Hepatic stellate cell (primary cell): ENCODE measurements around the gene NBL1.
A peak's percentile ranks its signal among the peaks of the same experiment; 100 is the strongest.

Experiments
- DNase-seq: peaks from one replicate; pipeline ENCODE4 v3.0.0; 2011; ENCODE audit warnings: low spot score

The NBL1 gene

DNA sequence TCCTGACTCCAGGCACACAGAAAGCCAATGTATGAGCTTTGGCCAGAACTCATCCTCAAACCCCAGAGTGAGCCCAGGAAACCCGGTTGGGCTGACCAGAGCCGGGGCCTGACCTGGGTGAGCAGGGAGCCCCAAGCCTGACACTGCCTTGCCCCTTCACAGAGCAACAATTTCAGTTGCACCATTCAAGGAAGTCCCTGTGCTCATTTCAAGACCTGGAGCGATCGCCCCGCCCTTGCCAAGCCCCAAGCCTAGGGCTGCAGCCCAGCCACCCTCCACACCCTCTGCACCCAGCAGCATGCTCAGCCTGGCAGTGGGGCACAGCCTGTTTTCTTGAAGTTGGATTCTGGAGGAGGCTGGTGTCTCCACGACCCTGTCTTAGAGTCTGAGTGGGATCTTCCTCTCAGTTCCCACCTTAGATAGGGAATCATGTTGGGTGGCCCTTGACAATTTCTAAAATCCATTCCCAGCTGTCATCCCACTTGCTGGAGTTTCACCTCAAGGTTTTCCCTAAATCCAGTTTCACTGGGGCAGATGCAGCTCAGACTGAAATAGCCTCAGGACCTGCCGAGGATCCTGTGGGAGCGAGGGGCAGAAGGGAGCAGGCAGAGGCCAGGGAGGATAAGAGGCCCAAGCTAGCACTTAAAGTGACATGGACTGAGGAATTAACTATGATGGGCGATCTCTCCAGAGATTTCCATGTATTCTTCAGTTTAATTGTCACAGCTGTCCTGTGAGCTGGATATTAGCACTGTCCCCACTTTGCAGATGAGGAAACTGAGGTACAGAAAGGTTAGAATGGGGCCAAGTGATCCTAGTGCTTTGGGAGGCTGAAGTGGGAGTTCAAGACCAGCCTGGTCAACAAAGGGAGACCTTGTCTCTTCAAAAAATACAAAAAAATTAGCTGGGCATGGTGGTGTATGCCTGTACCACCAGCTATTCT is 2.5 kb downstream of the NBL1 start:
- no peak for DNase-seq

DNA sequence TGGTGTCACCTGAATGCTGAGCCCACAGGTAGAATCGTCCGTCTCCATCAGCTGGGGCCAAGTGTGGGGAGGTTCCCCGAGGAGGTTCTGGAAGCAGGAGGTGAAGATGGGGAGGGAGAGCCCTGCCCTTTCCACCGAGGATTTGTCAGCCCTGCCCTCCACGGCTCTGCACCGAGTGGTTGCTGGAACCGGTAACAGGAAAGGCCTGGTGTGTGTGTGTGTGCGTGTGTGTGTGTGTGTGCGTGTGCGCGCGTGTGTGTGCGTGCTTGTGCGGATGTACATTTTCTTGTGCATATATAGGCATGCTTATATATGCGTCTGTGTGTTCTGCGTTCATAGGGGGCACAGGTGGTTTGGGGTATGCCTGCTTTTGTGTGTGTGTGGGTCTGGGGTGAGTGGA is 3.5 kb downstream of the NBL1 start:
- DNase-seq: no peak

DNA sequence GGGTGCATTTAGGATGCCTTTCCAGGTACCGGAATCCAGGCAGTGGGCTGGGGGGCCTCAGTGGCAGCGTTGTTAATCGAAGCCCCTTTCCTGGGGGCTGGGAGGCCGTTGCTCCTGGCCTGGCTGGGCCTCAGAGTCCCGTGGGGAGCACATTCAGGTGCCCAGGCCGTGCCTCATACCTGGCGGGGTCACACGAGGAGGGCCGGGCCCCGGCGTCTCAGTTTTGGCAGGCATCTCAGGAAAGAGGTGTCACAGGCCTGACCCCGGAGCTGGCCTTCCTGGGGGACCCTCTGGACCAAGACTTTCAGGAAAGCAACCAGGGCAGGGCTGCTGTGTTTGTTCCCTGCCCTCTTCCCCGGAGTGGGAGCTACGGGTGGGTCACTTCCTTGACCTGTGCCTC is 4.1 kb downstream of the NBL1 start:
- DNase-seq: no peak

DNA sequence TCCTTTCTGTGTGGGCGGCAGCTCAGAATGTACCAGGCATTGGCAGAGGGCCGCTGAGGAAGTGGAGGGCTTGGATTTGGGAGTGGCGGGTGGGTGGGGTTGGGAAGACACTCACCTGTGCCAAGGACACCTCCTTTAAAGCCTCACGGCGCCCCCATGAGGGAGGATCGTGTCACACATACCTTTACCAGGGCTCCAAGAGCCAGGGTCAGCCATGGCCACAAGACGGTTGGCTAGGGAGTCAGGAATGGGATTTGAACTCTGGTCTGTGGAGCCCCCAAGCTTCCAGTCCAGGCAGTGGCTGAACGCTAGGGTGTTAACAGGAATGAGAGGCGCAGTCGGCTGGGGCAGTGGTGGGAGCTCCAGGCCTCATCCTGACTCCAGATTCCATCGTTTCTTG is 4.6 kb downstream of the NBL1 start:
- no peak for DNase-seq

DNA sequence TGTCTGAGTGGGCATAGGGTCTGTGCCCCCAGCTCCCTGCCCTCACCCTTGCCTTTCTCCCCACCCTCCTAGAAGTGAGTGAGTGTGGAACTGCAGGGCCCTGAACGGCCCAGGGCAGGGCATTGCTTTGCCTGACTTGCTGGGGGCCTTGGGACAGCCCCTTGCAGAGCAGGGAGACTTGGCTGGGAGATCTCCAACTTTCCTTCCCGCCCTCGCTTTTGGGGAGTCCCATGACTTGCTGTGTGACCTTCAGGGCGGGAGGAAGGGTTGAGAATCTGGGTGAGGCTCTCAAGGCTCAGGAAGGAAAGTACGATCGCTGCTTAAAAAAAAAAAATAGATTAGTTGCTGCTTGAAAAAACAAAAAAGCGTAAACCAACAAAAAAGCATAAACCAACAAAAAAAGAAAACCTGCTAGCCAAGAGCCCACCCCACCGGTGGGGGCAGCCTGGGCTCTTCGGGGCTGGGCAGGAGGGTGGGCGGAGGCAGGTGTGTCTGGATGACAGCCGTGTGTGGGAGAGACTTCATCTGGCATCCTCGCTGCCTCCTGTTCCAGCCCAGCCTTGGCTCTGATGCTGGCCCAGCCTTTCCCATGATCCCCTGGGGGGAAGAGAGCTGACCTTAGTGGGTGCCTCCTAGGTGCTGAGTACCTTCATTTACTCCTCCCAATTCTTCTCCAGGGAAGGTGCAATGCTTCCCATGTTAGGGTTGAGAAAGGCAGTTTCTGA is 6.5 kb downstream of the NBL1 start:
- DNase-seq: no peak

DNA sequence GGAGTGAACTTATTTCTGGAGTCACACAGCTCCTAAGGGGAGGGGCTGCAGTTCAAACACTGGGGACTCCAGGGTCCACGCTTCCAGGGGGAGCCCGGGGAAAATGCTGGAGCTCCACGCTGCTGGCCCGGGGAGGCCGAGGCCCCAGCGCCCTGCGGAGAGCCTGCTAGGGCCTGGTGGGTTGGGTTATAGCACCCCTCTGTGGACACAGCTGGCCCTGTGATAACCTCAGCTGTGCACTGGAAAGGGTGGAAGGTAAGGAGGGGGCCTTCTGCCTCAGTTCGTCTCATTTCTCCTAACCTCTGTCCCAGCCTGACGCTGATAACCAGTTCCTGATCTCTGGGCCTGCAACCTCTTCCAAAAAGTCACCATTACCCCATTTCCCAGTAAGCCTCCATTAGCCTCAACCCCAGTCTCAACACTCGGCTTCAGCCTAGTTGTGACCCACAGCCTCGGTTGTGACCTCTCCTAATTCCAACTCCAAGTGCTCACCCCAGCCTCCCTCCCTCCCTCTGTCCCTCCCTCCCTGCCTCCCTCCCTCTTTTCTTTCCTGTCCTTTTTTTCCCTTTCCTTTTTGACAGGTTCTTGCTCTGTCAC is 7.1 kb downstream of the NBL1 start:
- DNase-seq: peak; percentile 94

DNA sequence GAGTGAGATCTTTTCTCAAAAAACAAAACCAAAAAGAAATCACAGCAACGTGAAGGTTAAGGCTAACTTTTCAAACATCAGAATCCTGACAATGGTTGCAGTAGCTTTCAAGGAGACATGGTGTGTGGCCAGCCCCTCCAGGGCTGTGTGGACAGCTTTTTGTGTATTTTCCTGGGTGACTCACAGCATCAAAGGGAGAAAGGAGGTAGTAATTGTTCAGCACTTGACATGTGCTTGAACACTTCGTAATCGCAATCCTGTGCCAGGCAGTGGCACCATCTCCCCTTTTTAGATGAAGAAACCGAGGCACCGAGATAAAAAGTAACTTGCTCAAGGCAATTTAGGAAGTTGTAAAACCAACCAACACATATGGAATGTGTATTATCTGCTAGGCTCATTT is 10.3 kb downstream of the NBL1 start:
- DNase-seq: no peak

DNA sequence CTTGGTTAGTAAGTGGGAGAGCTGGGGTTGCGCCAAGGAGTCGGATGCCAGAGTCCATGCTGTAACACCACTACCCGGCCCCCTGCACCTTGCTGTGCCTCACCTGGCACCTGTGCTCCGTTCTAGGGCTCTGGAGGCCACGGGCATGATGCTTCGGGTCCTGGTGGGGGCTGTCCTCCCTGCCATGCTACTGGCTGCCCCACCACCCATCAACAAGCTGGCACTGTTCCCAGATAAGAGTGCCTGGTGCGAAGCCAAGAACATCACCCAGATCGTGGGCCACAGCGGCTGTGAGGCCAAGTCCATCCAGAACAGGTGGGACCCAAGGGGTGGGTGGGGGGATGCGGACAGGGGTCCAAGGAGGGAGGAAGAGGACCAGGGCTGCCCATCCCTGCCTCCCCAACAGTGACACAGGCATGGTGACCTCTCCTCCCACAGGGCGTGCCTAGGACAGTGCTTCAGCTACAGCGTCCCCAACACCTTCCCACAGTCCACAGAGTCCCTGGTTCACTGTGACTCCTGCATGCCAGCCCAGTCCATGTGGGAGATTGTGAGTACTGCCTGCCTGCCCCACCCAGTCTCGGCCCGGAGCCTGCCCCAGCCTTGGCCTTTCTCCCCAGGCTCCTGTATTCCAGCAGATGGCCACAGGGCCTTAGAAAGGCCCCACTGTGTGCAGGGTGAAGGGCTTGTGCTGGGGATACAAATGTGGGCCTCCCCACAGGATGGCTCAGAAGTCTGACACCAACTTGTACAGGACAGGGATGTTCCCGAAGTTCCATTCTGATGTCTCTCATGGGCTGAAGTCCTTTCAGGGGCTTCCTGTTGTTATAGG is 11.0 kb downstream of the NBL1 start:
- no peak for DNase-seq

DNA sequence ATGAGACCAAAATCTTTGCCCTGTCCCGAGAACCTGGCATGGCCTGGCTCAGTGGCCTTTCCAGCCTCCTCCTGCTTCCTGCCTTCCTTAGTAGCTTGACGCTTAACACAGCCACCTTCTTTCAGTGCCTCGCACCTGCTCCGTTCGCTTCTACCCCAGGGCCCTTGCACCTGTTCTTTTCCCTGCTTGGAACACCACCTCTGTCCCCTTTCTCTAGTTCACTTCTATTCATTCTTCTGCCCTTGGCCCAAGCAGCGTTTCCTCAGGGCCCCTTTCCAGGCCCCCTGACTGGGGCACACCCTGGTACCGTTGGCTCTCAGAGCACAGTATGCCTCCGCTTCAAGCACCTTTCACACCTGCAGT is 11.6 kb downstream of the NBL1 start:
- DNase-seq: no peak

DNA sequence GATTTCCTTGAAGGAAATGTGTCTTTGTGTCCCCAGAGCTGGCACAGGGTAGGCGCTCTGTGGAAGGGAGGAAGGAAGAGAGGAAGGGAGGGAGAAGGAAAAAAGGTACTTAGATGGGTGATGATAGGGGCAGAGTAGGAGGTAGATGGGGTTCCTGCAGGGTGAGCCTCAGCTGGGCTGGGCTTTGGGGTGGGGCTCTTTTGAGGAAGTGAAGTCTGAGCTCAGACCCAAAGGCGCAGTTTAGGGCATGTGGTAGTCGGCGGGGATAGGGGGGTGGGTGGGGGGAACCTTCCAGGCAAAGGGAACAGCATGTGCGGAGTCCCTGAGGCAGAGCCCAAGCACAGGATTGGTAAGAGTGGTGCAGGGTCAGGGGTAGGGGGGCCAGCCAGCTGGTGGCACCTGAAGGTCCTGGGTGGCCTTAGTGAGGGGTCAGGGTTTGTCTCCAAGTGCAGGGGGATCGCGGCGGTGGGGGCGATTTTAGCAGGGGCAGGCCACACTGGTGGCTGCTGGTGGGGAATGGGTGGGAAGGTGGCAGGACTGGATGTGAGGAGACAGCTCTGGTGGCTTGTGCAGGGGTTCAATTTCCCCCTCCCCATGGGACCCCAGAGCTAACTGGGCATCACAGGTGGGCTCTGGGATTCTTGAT is 12.1 kb downstream of the NBL1 start:
- no peak for DNase-seq

DNA sequence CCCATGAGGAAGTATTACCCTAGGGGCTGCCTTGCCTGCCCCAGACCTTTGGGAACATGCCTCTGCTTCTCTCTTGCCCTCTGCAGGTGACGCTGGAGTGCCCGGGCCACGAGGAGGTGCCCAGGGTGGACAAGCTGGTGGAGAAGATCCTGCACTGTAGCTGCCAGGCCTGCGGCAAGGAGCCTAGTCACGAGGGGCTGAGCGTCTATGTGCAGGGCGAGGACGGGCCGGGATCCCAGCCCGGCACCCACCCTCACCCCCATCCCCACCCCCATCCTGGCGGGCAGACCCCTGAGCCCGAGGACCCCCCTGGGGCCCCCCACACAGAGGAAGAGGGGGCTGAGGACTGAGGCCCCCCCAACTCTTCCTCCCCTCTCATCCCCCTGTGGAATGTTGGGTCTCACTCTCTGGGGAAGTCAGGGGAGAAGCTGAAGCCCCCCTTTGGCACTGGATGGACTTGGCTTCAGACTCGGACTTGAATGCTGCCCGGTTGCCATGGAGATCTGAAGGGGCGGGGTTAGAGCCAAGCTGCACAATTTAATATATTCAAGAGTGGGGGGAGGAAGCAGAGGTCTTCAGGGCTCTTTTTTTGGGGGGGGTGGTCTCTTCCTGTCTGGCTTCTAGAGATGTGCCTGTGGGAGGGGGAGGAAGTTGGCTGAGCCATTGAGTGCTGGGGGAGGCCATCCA is 12.8 kb downstream of the NBL1 start:
- no peak for DNase-seq

DNA sequence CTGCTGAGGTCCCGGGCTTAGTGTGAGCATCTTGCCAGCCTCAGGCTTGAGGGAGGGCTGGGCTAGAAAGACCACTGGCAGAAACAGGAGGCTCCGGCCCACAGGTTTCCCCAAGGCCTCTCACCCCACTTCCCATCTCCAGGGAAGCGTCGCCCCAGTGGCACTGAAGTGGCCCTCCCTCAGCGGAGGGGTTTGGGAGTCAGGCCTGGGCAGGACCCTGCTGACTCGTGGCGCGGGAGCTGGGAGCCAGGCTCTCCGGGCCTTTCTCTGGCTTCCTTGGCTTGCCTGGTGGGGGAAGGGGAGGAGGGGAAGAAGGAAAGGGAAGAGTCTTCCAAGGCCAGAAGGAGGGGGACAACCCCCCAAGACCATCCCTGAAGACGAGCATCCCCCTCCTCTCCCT is 13.4 kb downstream of the NBL1 start:
- no peak for DNase-seq

DNA sequence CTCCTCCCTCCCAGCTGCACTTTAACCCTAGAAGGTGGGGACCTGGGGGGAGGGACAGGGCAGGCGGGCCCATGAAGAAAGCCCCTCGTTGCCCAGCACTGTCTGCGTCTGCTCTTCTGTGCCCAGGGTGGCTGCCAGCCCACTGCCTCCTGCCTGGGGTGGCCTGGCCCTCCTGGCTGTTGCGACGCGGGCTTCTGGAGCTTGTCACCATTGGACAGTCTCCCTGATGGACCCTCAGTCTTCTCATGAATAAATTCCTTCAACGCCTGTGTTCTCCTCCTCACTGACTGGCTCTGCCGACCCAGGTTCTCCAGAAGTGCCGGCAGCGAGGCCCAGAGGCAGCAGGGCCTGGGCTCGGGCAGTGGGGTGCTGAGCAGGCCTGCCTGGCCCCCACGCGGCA is 14.1 kb downstream of the NBL1 start:
- DNase-seq: no peak

DNA sequence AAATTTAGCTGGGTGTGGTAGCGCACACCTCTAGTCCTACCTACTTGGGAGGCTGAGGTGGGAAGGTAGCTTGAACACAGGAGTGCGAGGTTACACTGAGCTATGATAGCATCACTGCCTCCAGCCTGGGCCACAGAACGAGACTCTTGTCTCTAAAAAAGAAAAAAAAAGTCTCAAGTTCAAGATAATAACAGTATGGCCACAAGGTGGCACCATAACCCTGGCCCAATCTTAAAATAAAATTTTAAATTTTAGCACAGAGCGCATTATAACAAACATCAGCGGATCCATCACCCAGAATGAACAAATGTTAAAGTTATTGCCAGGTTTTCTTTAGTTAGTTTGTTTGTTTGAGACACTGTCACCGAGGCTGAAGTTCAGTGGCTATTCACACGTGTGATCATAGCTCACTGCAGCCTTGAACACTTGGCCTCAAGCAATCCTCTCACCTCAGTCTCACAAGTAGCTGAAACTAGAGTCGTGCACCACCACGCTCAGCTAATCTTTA is 17.7 kb downstream of the NBL1 start:
- DNase-seq: no peak

DNA sequence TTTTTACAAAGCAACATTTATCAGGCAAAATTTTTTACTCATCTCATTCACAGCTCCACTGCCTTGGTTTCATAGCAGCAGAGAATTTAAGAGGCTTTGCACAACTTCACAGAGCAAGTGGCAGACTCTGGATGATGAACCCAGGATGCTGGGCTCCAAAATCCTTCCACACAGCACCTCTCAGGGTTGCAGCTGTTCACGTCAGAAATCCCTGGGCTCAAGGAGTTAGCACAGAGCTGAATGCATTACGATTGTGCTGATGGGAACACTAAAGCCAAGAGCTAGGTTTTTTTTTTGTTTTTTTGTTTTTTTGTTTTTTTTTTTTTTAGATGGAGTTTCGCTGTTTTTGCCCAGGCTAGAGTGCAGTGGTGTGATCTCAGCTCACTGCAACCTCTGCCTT is 18.2 kb downstream of the NBL1 start:
- DNase-seq: no peak

DNA sequence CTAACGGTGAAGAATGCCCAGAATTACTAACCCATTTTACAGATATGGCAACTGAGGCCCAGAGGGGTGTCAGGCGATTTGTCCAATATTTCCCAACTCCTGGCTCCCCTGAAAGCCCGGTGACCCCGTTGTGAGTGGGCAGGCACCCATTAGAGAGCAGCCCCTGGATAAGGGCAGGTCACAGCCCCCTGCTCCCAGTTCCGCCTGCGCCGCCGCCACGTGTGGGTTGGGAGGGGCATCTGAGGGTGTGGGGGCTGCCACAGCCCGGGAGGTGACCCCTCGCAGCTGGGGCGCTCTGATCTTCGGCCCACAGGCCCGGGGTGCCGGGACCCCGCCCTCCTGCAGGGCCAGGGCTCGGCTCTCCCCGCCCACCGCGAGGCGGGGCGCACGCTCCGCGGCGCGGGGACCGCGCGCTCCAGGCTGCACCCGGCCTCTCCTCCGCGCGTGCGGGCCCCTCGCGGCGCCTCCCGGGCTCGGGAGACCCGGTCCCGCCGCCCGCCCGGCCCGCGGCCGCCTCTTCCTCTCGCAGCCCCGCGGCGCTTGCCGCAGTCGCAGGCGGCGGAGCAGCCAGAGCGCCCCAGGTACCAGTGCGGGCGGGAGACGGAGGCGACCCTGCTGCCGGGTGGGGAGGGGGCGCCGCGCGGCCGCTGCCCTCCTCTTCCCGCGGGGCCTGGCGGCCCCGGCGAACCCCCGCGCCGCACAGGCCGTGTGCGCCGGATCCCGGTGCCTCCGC is 20.5 kb downstream of the NBL1 start, which contains the start of gene HTR6:
Gene HTR6 (plus strand): TSS at position 423 of the 733 bp plus-strand sequence. CDS start 879 bp downstream, outside the sequence.
- no peak for DNase-seq

DNA sequence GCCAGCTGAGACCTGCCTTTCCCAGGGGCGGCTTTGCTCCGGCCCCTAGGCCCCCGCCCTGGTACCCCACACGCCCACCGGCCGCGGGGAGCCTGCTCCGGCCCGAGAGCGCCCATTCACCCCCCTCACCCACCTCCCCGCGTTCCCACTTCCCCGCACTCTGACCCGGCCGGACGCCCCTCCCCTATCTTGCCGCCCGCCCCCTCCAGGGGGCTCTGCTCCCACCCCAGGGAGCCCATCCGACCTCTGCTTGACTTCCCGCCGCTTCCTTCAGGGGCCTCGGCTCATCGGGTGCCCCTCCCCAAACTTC is 21.0 kb downstream of the NBL1 start:
- DNase-seq: no peak

DNA sequence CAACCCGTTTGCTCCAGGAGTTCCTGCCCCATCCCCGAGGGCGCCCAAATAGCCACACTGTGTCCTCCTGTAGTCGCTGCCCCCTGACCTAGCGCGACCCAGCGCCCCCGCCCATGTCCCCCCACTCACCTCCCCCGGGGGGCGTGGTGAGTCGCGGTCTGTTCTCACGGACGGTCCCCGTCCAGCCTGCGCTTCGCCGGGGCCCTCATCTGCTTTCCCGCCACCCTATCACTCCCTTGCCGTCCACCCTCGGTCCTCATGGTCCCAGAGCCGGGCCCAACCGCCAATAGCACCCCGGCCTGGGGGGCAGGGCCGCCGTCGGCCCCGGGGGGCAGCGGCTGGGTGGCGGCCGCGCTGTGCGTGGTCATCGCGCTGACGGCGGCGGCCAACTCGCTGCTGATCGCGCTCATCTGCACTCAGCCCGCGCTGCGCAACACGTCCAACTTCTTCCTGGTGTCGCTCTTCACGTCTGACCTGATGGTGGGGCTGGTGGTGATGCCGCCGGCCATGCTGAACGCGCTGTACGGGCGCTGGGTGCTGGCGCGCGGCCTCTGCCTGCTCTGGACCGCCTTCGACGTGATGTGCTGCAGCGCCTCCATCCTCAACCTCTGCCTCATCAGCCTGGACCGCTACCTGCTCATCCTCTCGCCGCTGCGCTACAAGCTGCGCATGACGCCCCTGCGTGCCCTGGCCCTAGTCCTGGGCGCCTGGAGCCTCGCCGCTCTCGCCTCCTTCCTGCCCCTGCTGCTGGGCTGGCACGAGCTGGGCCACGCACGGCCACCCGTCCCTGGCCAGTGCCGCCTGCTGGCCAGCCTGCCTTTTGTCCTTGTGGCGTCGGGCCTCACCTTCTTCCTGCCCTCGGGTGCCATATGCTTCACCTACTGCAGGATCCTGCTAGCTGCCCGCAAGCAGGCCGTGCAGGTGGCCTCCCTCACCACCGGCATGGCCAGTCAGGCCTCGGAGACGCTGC is 21.7 kb downstream of the NBL1 start:
- DNase-seq: no peak

DNA sequence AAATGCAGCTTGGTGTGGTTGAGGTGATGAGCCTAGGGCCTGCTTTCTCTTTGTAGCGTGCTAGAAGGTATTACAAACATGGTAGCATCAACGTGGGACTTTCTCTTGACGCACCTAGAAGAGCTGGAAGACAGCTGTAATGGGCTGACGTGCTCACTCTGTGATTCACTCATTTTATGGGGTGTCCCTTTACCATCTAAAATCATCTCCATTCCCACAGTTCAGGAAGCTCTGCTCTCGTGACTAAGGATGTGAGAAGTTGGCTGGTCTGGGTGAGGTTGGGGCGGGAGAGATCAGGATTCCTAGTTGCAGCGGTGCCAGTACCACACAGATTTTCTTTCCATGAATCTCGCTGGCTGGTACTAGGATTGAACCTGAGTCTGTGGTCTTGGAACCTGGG is 24.8 kb downstream of the NBL1 start:
- no peak for DNase-seq
